Ascending aorta (tissue), 2 donors: ENCODE measurements around the gene POLR1E. TPM values are rescaled to one million over a fixed set of nuclear protein-coding genes. Genes with fewer than 3 reads are reported as not detected.
"Not testable (repeated sequence)": the region's sequence is repeated elsewhere in the genome, so short reads cannot be mapped to it uniquely, and the experiment has no call there.

Experiments
- DNase-seq, 2 donors: peaks; one replicate each; pipeline ENCODE4 v3.0.0-alpha.2; 2019; ENCODE audit warnings: low spot score in 2 of 2
- H3K27ac ChIP-seq, 2 donors: fragments of 200-600 bp; sonication (generic); one replicate each; pipeline ENCODE4 v1.5.1; 2016 to 2017; ENCODE audit warnings: mild to moderate bottlenecking in 1 of 2
- H3K27me3 ChIP-seq: fragments of 200-600 bp; sonication (generic); one replicate; pipeline ENCODE4 v1.5.1; 2017
- H3K36me3 ChIP-seq, 2 donors: fragments of 200-600 bp; sonication (generic); one replicate each; pipeline ENCODE4 v1.5.1; 2016
- H3K4me1 ChIP-seq, 2 donors: fragments of 200-600 bp; sonication (generic); one replicate each; pipeline ENCODE4 v1.5.1; 2016 to 2017; ENCODE audit warnings: mild to moderate bottlenecking in 1 of 2
- H3K4me3 ChIP-seq, 2 donors: fragments of 200-600 bp; sonication (generic); one replicate each; pipeline ENCODE4 v1.5.1; 2016 to 2017; ENCODE audit warnings: mild to moderate bottlenecking in 1 of 2
- H3K9me3 ChIP-seq, 2 donors: fragments of 200-600 bp; sonication (generic); one replicate each; pipeline ENCODE4 v1.5.1; 2016
- CTCF ChIP-seq, 3 experiments: fragments of 200-600 bp in 2 of 3; fragments of 450-650 bp in 1 of 3; sonication (generic) in 2 of 3; IDR thresholded peaks; one replicate each; pipeline ENCODE4 v1.5.1; 2016 to 2019; ENCODE audit warnings: antibody characterized with exemption in 3 of 3, mild to moderate bottlenecking in 1 of 3, moderate library complexity in 1 of 3
- intact Hi-C: fragments of 100-400 bp; cut with DNase I; formaldehyde crosslinking; loops from one replicate; pipeline ENCODE4 v1.15.1; 2023
- total RNA-seq: library from RNA; depleted of rRNA; stranded (reverse); fragments of >200 nt; gene quantifications from one replicate; pipeline ENCODE4 v1.1.0, GENCODE V29; 2016

POLR1E gene
- total RNA-seq, 1 donor from 2014 or later: 18.0 TPM

GRCh38 chr9:37474438-37474837 lies 11.3 kb upstream of the POLR1E start:
- no peak overlapping the region for H3K4me3 ChIP-seq
- TF ChIP-seq CTCF (IDR thresholded peaks at IDR 0.05): no peak
- no peaks in the 10 kb centered on the region for H3K9me3 ChIP-seq
- DNase-seq: no peak
- H3K36me3 ChIP-seq: no peaks in the 10 kb centered on the region
- H3K27ac ChIP-seq: no peak overlapping the region
- H3K4me1 ChIP-seq: no peaks in the 10 kb centered on the region
- intact Hi-C loops: no loop called here
- H3K27me3 ChIP-seq: no peaks in the 10 kb centered on the region

GRCh38 chr9:37476930-37477329 lies 8.8 kb upstream of the POLR1E start:
- intact Hi-C loops: no loop called here

GRCh38 chr9:37477443-37477842 lies 8.3 kb upstream of the POLR1E start:
- H3K4me1 ChIP-seq, DNase-seq, H3K36me3 ChIP-seq, H3K27me3 ChIP-seq, H3K27ac ChIP-seq, intact Hi-C loops, H3K9me3 ChIP-seq, H3K4me3 ChIP-seq: not testable (repeated sequence)

More at GRCh38 chr9:37476930-37477329, 8.8 kb upstream of the POLR1E start:
- Histone ChIP-seq H3K4me3 (no peak overlapping the region), H3K27me3 (no peaks in the 10 kb centered on the region), H3K4me1 (no peaks in the 10 kb centered on the region), H3K36me3 (no peaks in the 10 kb centered on the region), H3K27ac (no peak overlapping the region), H3K9me3 (no peaks in the 10 kb centered on the region)
- no peak for DNase-seq
- TF ChIP-seq CTCF (IDR thresholded peaks at IDR 0.05): no peak

GRCh38 chr9:37477987-37478619 lies 7.6 kb upstream of the POLR1E start:
- H3K4me3 ChIP-seq, intact Hi-C loops, H3K27ac ChIP-seq, DNase-seq, H3K27me3 ChIP-seq, H3K4me1 ChIP-seq, H3K36me3 ChIP-seq, H3K9me3 ChIP-seq: not testable (repeated sequence)

- Histone ChIP-seq H3K9me3 (no peaks in the 10 kb centered on the region), H3K27ac (no peak overlapping the region), H3K4me3 (no peak overlapping the region), H3K27me3 (no peaks in the 10 kb centered on the region), H3K36me3 (no peaks in the 10 kb centered on the region), H3K4me1 (peaks cover 0 to 4% of the 10 kb centered on the region in 2 donors)
- intact Hi-C loops: no loop called here
- no peak for TF ChIP-seq CTCF (IDR thresholded peaks at IDR 0.05)
- no peak for DNase-seq
Observed at GRCh38 chr9:37480759-37481158, 5.0 kb upstream of the POLR1E start.

GRCh38 chr9:37486256-37486615 lies 488 bp downstream of the POLR1E start:
- H3K36me3 ChIP-seq: peaks cover 4 to 18% of the 10 kb centered on the region in 2 donors
- H3K4me3 ChIP-seq: peak overlapping the region; percentile 53 to 88
- no peak for TF ChIP-seq CTCF (IDR thresholded peaks at IDR 0.05)
- H3K4me1 ChIP-seq: peaks cover 12 to 19% of the 10 kb centered on the region in 2 donors
- peak in 1 of 2 donors; percentile 56 for DNase-seq
- H3K9me3 ChIP-seq: no peaks in the 10 kb centered on the region
- H3K27ac ChIP-seq: peak overlapping the region; percentile 88 to 94
- intact Hi-C loops: loop anchor here (5.0 kb wide), 2 partner anchors 316 to 906 kb away; partner anchors contain the start of genes ALDH1B1 and DCAF10
- H3K27me3 ChIP-seq: no peaks in the 10 kb centered on the region
